WTC11 (cell line): ENCODE data around the gene PPP1R14C. TPM values are rescaled to one million over a fixed set of nuclear protein-coding genes. Genes with fewer than 3 reads are reported as not detected.

Source experiments
- ATAC-seq: fragments of 200-7000 bp; cut with Tn5 transposase; 2 replicates; pipeline ENCODE4 v1.10.0; 2021; ENCODE audit warnings: mild to moderate bottlenecking, moderate library complexity
- CTCF ChIA-PET: fragments of 300-600 bp; sonication (Branson Sonifier 250); formaldehyde crosslinking; loops from one replicate; lab custom pipeline; 2021; ENCODE audit warnings: antibody characterized with exemption; lab: Charles Lee
- POLR2A ChIA-PET: fragments of 350-600 bp; sonication (Branson Sonifier 250); formaldehyde crosslinking; loops from one replicate; lab custom pipeline; 2021; ENCODE audit warnings: antibody characterized with exemption; lab: Charles Lee
- DNase-seq: peaks from one replicate; pipeline ENCODE4 v3.0.0; 2021; ENCODE audit warnings: low spot score
- H3K27ac Mint-ChIP-seq: 2 replicates; pipeline ENCODE4 v1.8.0; 2021; ENCODE audit warnings: mixed read lengths
- H3K27me3 Mint-ChIP-seq: 2 replicates; pipeline ENCODE4 v1.8.0; 2021; ENCODE audit warnings: low read depth, mild to moderate bottlenecking, moderate library complexity, mixed read lengths
- H3K36me3 Mint-ChIP-seq: 2 replicates; pipeline ENCODE4 v1.8.0; 2021; ENCODE audit warnings: mixed read lengths
- H3K4me1 Mint-ChIP-seq: 2 replicates; pipeline ENCODE4 v1.8.0; 2022; ENCODE audit warnings: mixed read lengths
- H3K4me3 Mint-ChIP-seq: 2 replicates; pipeline ENCODE4 v1.8.0; 2021; ENCODE audit warnings: mild to moderate bottlenecking, moderate library complexity, mixed read lengths
- H3K9me3 Mint-ChIP-seq: 2 replicates; pipeline ENCODE4 v1.8.0; 2021; ENCODE audit warnings: mixed read lengths
- AFF4 ChIP-seq: sonication (generic); formaldehyde crosslinking; IDR thresholded peaks from 2 replicates; pipeline ENCODE4 v1.8.1; 2023; ENCODE audit warnings: mild to moderate bottlenecking, missing genetic modification reagents, borderline replicate concordance
- E2F1 ChIP-seq: sonication (generic); formaldehyde crosslinking; IDR thresholded peaks from 2 replicates; pipeline ENCODE4 v1.8.0; 2022; ENCODE audit warnings: mild to moderate bottlenecking, missing genetic modification reagents
- EMX1 ChIP-seq: fragments of 250-450 bp; sonication (Bioruptor Pico); IDR thresholded peaks from 2 replicates; pipeline ENCODE4 v1.8.0; 2021; ENCODE audit warnings: mild to moderate bottlenecking
- ETV6 ChIP-seq: sonication (generic); formaldehyde crosslinking; IDR thresholded peaks from 2 replicates; pipeline ENCODE4 v1.8.1; 2022; ENCODE audit warnings: mild to moderate bottlenecking, missing genetic modification reagents
- FOXK1 ChIP-seq: sonication (generic); formaldehyde crosslinking; IDR thresholded peaks from 2 replicates; pipeline ENCODE4 v1.8.0; 2022; ENCODE audit warnings: mild to moderate bottlenecking, moderate library complexity, missing genetic modification reagents
- KAT7 ChIP-seq: sonication (generic); formaldehyde crosslinking; IDR thresholded peaks from 2 replicates; pipeline ENCODE4 v1.8.1; 2023; ENCODE audit warnings: missing genetic modification reagents, mild to moderate bottlenecking, borderline replicate concordance
- MYBL2 ChIP-seq: sonication (generic); formaldehyde crosslinking; IDR thresholded peaks from 2 replicates; pipeline ENCODE4 v1.8.1; 2023; ENCODE audit warnings: mild to moderate bottlenecking, moderate library complexity, missing genetic modification reagents
- total RNA-seq: library from RNA; stranded (reverse); gene quantifications from 3 replicates; pipeline ENCODE4 v1.2.3, GENCODE V29; 2021
- TF ChIP-seq, protein P1 (sequence below): sonication (generic); formaldehyde crosslinking; IDR thresholded peaks from 2 replicates; pipeline ENCODE4 v1.8.0; 2023; ENCODE audit warnings: mild to moderate bottlenecking, missing genetic modification reagents
- TF ChIP-seq, protein P2 (sequence below): sonication (generic); formaldehyde crosslinking; IDR thresholded peaks from 2 replicates; pipeline ENCODE4 v1.8.1; 2023; ENCODE audit warnings: mild to moderate bottlenecking, missing genetic modification reagents, moderate library complexity
- TF ChIP-seq, protein P3 (sequence below): sonication (generic); formaldehyde crosslinking; conservative IDR thresholded peaks from 2 replicates; pipeline ENCODE4 v1.8.1; 2022; ENCODE audit warnings: mild to moderate bottlenecking, missing genetic modification reagents

PPP1R14C gene
- total RNA-seq, 1 experiment from 2014 or later: 1.1 TPM

- H3K36me3 Mint-ChIP-seq: peaks cover 8% of the 10 kb centered on the region
- ATAC-seq: no peak
Observed at GRCh38 chr6:150271172-150271500, 128.3 kb downstream of the PPP1R14C start.

More at GRCh38 chr6:150271172-150271500, 128.3 kb downstream of the PPP1R14C start:
- Mint-ChIP-seq H3K27ac (no peak overlapping the region), H3K4me1 (peaks cover 9% of the 10 kb centered on the region; the same call in 1 of the 2 replicates), H3K27me3 (no peaks in the 10 kb centered on the region; the same call in 1 of the 2 replicates), H3K4me3 (no peak overlapping the region)
- TF ChIP-seq KAT7 (no peak), FOXK1 (no peak), MYBL2 (no peak), EMX1 (CRISPR knock-in tag) (no peak), E2F1 (CRISPR knock-in tag) (no peak), AFF4 (CRISPR knock-in tag) (no peak), ETV6 (no peak)
- TF ChIP-seq, protein P1, sequence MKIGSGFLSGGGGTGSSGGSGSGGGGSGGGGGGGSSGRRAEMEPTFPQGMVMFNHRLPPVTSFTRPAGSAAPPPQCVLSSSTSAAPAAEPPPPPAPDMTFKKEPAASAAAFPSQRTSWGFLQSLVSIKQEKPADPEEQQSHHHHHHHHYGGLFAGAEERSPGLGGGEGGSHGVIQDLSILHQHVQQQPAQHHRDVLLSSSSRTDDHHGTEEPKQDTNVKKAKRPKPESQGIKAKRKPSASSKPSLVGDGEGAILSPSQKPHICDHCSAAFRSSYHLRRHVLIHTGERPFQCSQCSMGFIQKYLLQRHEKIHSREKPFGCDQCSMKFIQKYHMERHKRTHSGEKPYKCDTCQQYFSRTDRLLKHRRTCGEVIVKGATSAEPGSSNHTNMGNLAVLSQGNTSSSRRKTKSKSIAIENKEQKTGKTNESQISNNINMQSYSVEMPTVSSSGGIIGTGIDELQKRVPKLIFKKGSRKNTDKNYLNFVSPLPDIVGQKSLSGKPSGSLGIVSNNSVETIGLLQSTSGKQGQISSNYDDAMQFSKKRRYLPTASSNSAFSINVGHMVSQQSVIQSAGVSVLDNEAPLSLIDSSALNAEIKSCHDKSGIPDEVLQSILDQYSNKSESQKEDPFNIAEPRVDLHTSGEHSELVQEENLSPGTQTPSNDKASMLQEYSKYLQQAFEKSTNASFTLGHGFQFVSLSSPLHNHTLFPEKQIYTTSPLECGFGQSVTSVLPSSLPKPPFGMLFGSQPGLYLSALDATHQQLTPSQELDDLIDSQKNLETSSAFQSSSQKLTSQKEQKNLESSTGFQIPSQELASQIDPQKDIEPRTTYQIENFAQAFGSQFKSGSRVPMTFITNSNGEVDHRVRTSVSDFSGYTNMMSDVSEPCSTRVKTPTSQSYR (CRISPR knock-in tag): no peak
- TF ChIP-seq, protein P2, sequence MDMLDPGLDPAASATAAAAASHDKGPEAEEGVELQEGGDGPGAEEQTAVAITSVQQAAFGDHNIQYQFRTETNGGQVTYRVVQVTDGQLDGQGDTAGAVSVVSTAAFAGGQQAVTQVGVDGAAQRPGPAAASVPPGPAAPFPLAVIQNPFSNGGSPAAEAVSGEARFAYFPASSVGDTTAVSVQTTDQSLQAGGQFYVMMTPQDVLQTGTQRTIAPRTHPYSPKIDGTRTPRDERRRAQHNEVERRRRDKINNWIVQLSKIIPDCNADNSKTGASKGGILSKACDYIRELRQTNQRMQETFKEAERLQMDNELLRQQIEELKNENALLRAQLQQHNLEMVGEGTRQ (CRISPR knock-in tag): no peak
- TF ChIP-seq, protein P3, sequence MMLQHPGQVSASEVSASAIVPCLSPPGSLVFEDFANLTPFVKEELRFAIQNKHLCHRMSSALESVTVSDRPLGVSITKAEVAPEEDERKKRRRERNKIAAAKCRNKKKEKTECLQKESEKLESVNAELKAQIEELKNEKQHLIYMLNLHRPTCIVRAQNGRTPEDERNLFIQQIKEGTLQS (CRISPR knock-in tag): no peak
- TF ChIP-seq, all 79 proteins: peak for 0
- H3K9me3 Mint-ChIP-seq: peaks cover 15% of the 10 kb centered on the region
- DNase-seq: no peak
- ChIA-PET CTCF (interaction anchor here (1.3 kb wide), 1 partner anchor 190 kb away, joined by 7 read pairs; no protein-coding TSS in a partner anchor), POLR2A (no interaction called here)
